ENCODE measurements around the gene ANKFY1. TPM values are rescaled to one million over a fixed set of nuclear protein-coding genes. Genes with fewer than 3 reads are reported as not detected.

The ANKFY1 gene

GRCh38 chr17:4130715-4131114, 133.1 kb downstream of the ANKFY1 start:
- Histone ChIP-seq H3K4me3 (ENCODE audit: low read length) (no peak overlapping the region), H3K27me3 (ENCODE audit: control insufficient read depth, insufficient read depth, low read length) (no peaks in the 10 kb centered on the region), H3K4me2 (ENCODE audit: low read length) (no peak overlapping the region), H3K9ac (ENCODE audit: low read depth, low read length) (no peak overlapping the region), H3K36me3 (ENCODE audit: insufficient read depth, low read length) (peaks cover 4% of the 10 kb centered on the region), H3K4me1 (ENCODE audit: control insufficient read depth, insufficient read depth, low read length) (no peaks in the 10 kb centered on the region), H3K9me3 (replicated peaks; ENCODE audit: low read length) (no peaks in the 10 kb centered on the region)

GRCh38 chr17:4127555-4127954, 136.2 kb downstream of the ANKFY1 start:
- H3K4me1 ChIP-seq (ENCODE audit: control insufficient read depth, insufficient read depth, low read length) = no peaks in the 10 kb centered on the region
- H3K27me3 ChIP-seq (ENCODE audit: control insufficient read depth, insufficient read depth, low read length) = no peaks in the 10 kb centered on the region
- no peaks in the 10 kb centered on the region for H3K9me3 ChIP-seq (replicated peaks; ENCODE audit: low read length)

GRCh38 chr17:4125552-4125951, 138.2 kb downstream of the ANKFY1 start:
- H3K4me3 ChIP-seq (ENCODE audit: low read length) = no peak overlapping the region
- no peak overlapping the region for H3K9ac ChIP-seq (ENCODE audit: low read depth, low read length)
- no peaks in the 10 kb centered on the region for H3K4me1 ChIP-seq (ENCODE audit: control insufficient read depth, insufficient read depth, low read length)
- no peak overlapping the region for H3K4me2 ChIP-seq (ENCODE audit: low read length)
- H3K27me3 ChIP-seq (ENCODE audit: control insufficient read depth, insufficient read depth, low read length) = no peaks in the 10 kb centered on the region
- H3K36me3 ChIP-seq (ENCODE audit: insufficient read depth, low read length) = peaks cover 18% of the 10 kb centered on the region
- H3K9me3 ChIP-seq (replicated peaks; ENCODE audit: low read length) = no peaks in the 10 kb centered on the region

More at GRCh38 chr17:4127555-4127954, 136.2 kb downstream of the ANKFY1 start:
- Histone ChIP-seq H3K36me3 (ENCODE audit: insufficient read depth, low read length) (peaks cover 14% of the 10 kb centered on the region), H3K4me3 (ENCODE audit: low read length) (no peak overlapping the region), H3K4me2 (ENCODE audit: low read length) (no peak overlapping the region), H3K9ac (ENCODE audit: low read depth, low read length) (no peak overlapping the region)

GRCh38 chr17:4124999-4125398, 138.8 kb downstream of the ANKFY1 start:
- no peaks in the 10 kb centered on the region for H3K4me1 ChIP-seq (ENCODE audit: control insufficient read depth, insufficient read depth, low read length)
- H3K27me3 ChIP-seq (ENCODE audit: control insufficient read depth, insufficient read depth, low read length) = no peaks in the 10 kb centered on the region
- H3K4me3 ChIP-seq (ENCODE audit: low read length) = no peak overlapping the region
- H3K9ac ChIP-seq (ENCODE audit: low read depth, low read length) = no peak overlapping the region
- H3K9me3 ChIP-seq (replicated peaks; ENCODE audit: low read length) = no peaks in the 10 kb centered on the region
- no peak overlapping the region for H3K4me2 ChIP-seq (ENCODE audit: low read length)
- peaks cover 17% of the 10 kb centered on the region for H3K36me3 ChIP-seq (ENCODE audit: insufficient read depth, low read length)

GRCh38 chr17:4120332-4120731, 143.4 kb downstream of the ANKFY1 start:
- no peak overlapping the region for H3K4me3 ChIP-seq (ENCODE audit: low read length)
- H3K9ac ChIP-seq (ENCODE audit: low read depth, low read length) = no peak overlapping the region
- H3K36me3 ChIP-seq (ENCODE audit: insufficient read depth, low read length) = peaks cover 42% of the 10 kb centered on the region
- H3K27me3 ChIP-seq (ENCODE audit: control insufficient read depth, insufficient read depth, low read length) = no peaks in the 10 kb centered on the region
- H3K4me1 ChIP-seq (ENCODE audit: control insufficient read depth, insufficient read depth, low read length) = no peaks in the 10 kb centered on the region
- H3K9me3 ChIP-seq (replicated peaks; ENCODE audit: low read length) = no peaks in the 10 kb centered on the region
- no peak overlapping the region for H3K4me2 ChIP-seq (ENCODE audit: low read length)

GRCh38 chr17:4119299-4119698, 144.5 kb downstream of the ANKFY1 start:
- no peaks in the 10 kb centered on the region for H3K27me3 ChIP-seq (ENCODE audit: control insufficient read depth, insufficient read depth, low read length)
- H3K9me3 ChIP-seq (replicated peaks; ENCODE audit: low read length) = no peaks in the 10 kb centered on the region
- H3K36me3 ChIP-seq (ENCODE audit: insufficient read depth, low read length) = peaks cover 48% of the 10 kb centered on the region
- H3K4me1 ChIP-seq (ENCODE audit: control insufficient read depth, insufficient read depth, low read length) = no peaks in the 10 kb centered on the region
- H3K4me2 ChIP-seq (ENCODE audit: low read length) = no peak overlapping the region
- H3K9ac ChIP-seq (ENCODE audit: low read depth, low read length) = no peak overlapping the region
- no peak overlapping the region for H3K4me3 ChIP-seq (ENCODE audit: low read length)

GRCh38 chr17:4118015-4118743, 145.6 kb downstream of the ANKFY1 start:
- Histone ChIP-seq H3K9ac (ENCODE audit: low read depth, low read length) (no peak overlapping the region), H3K9me3 (replicated peaks; ENCODE audit: low read length) (no peaks in the 10 kb centered on the region), H3K27me3 (ENCODE audit: control insufficient read depth, insufficient read depth, low read length) (no peaks in the 10 kb centered on the region), H3K36me3 (ENCODE audit: insufficient read depth, low read length) (peaks cover 46% of the 10 kb centered on the region), H3K4me3 (ENCODE audit: low read length) (no peak overlapping the region), H3K4me2 (ENCODE audit: low read length) (no peak overlapping the region), H3K4me1 (ENCODE audit: control insufficient read depth, insufficient read depth, low read length) (no peaks in the 10 kb centered on the region)

GRCh38 chr17:4116516-4116915, 147.3 kb downstream of the ANKFY1 start:
- Histone ChIP-seq H3K4me3 (ENCODE audit: low read length) (no peak overlapping the region), H3K36me3 (ENCODE audit: insufficient read depth, low read length) (peaks cover 45% of the 10 kb centered on the region), H3K4me1 (ENCODE audit: control insufficient read depth, insufficient read depth, low read length) (no peaks in the 10 kb centered on the region), H3K4me2 (ENCODE audit: low read length) (no peak overlapping the region), H3K27me3 (ENCODE audit: control insufficient read depth, insufficient read depth, low read length) (no peaks in the 10 kb centered on the region), H3K9me3 (replicated peaks; ENCODE audit: low read length) (no peaks in the 10 kb centered on the region), H3K9ac (ENCODE audit: low read depth, low read length) (no peak overlapping the region)

Small RNA genes lying within 50 kb of the gene (small RNA-seq; reads per million reads assigned to genes)
- not detected for gene RF00019
